Activated T-cell treated with anti-CD3 and anti-CD28 coated beads, Interleukin-2, amount 50 U/mL, for 4 hours (primary cell): Measurements from ENCODE around the gene MIDN. TPM values are rescaled to one million over a fixed set of nuclear protein-coding genes. Genes with fewer than 3 reads are reported as not detected.
A peak's percentile ranks its signal among the peaks of the same experiment; 100 is the strongest.
"Not testable (repeated sequence)": the region's sequence is repeated elsewhere in the genome, so short reads cannot be mapped to it uniquely, and the experiment has no call there.

Experiments used
- ATAC-seq, 2 donors: fragments of 200-7000 bp; cut with Tn5 transposase; one replicate each; pipeline ENCODE4 v1.10.0; 2021
- DNase-seq: peaks from one replicate; pipeline ENCODE4 v3.0.0-alpha.2; 2020
- H3K27me3 Mint-ChIP-seq: one replicate; pipeline ENCODE4 v1.8.0; 2021; ENCODE audit warnings: low read depth, mixed read lengths
- H3K36me3 Mint-ChIP-seq: one replicate; pipeline ENCODE4 v1.8.0; 2022; ENCODE audit warnings: mixed read lengths; ENCODE audit not compliant: insufficient read depth
- H3K4me1 Mint-ChIP-seq: one replicate; pipeline ENCODE4 v1.8.0; 2021; ENCODE audit warnings: low read depth, mixed read lengths
- H3K4me3 Mint-ChIP-seq: one replicate; pipeline ENCODE4 v1.8.0; 2021; ENCODE audit warnings: mild to moderate bottlenecking, moderate library complexity, mixed read lengths
- H3K9me3 Mint-ChIP-seq: one replicate; pipeline ENCODE4 v1.8.0; 2021; ENCODE audit warnings: mixed read lengths
- total RNA-seq, 3 donors: library from RNA; stranded (reverse); gene quantifications; one replicate each; pipeline ENCODE4 v1.2.1, GENCODE V29; 2021

MIDN gene
- 10 to 100 TPM; 63.2 to 70.0 (median 68.7) TPM for total RNA-seq

DNA sequence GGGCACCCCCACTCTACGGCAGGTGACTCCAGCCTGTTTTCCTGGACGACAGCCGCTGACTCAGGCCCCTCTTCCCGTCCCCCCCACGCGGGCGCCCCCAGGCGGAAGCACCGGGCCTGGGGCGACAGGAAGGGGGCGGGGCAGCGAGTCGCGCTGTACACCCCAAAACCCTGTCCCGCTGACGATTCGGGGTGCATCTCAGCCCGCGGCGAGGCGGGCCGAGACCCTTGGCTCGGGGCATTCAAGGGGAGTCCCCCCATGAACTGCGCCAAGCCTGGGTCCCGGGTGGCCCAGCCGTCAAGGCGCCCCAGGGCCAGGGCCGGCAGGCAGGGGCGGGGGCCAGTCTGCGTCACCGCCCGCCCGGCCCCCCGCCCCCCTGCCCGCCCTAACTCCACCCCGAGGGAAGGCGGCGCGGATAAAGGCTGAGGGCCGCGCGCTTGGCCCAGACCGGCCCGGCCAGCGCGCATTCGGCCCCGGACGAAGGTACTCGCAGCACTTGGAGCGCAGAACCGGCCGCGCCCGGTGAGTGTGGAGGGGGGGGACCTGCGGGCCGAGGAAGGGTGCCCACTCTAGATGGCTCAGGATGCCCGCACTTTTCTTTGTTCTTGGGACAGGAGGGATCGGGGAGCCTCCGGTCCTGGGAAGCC is at the start of gene MIDN:
Gene MIDN (plus strand): TSS at position 445 of the 647 bp plus-strand sequence. CDS start 1,714 bp downstream, outside the sequence.
- peak; percentile 67 for DNase-seq
- H3K4me3 Mint-ChIP-seq: peak within 1 kb of the TSS; percentile 74
- no peaks in the 10 kb centered on the region for H3K27me3 Mint-ChIP-seq
- no peaks in the 10 kb centered on the region for H3K9me3 Mint-ChIP-seq
- ATAC-seq: peak; percentile 6 to 7
- H3K36me3 Mint-ChIP-seq: peaks cover 5% of the 10 kb centered on the region
- peaks cover 13% of the 10 kb centered on the region for H3K4me1 Mint-ChIP-seq

DNA sequence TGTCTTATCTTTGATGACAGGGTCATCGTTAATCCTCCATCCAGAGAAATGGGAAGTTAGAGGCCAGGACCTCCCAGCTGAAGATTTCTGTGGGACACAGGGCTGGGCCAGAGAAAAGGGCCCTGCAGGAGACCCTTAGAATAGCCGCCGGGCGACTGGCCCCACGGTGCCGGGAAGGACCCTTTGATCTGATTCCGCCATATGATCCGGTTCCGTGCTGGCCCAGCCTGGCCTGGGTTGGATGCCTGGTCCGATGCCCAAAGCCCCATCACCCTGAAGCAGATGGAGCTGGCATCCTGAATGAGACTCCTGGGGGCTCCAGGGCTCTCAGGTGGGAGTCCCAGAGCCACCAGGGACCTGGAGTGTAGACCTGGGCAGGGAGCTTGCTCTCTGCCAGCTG is 48.9 kb upstream of the MIDN start:
- H3K36me3 Mint-ChIP-seq: no peaks in the 10 kb centered on the region
- H3K4me1 Mint-ChIP-seq: peaks cover 14% of the 10 kb centered on the region
- ATAC-seq (no peak), DNase-seq (no peak)
- H3K9me3 Mint-ChIP-seq: no peaks in the 10 kb centered on the region
- no peaks in the 10 kb centered on the region for H3K27me3 Mint-ChIP-seq
- no peak overlapping the region for H3K4me3 Mint-ChIP-seq

DNA sequence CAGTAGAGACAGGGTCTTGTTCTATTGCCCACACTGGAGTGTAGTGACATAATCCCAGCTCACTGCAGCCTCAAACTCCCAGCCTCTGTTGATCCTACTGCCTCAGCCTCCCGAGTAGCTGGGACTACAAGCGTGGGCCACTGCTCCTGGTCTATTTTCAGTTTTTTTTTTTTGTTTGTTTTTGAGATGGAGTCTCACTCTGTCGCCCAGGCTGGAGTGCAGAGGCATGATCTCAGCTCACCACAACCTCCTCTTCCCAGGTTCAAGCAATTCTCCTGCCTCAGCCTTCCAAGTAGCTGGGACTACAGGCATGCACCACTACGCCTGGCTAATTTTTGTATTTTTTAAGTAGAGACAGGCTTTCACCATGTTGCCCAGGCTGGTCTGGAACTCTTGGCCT is 47.8 kb upstream of the MIDN start:
- not testable (repeated sequence) for H3K27me3 Mint-ChIP-seq, H3K9me3 Mint-ChIP-seq, ATAC-seq, H3K4me3 Mint-ChIP-seq, H3K36me3 Mint-ChIP-seq, DNase-seq
- H3K4me1 Mint-ChIP-seq: peaks cover 15% of the 10 kb centered on the region

DNA sequence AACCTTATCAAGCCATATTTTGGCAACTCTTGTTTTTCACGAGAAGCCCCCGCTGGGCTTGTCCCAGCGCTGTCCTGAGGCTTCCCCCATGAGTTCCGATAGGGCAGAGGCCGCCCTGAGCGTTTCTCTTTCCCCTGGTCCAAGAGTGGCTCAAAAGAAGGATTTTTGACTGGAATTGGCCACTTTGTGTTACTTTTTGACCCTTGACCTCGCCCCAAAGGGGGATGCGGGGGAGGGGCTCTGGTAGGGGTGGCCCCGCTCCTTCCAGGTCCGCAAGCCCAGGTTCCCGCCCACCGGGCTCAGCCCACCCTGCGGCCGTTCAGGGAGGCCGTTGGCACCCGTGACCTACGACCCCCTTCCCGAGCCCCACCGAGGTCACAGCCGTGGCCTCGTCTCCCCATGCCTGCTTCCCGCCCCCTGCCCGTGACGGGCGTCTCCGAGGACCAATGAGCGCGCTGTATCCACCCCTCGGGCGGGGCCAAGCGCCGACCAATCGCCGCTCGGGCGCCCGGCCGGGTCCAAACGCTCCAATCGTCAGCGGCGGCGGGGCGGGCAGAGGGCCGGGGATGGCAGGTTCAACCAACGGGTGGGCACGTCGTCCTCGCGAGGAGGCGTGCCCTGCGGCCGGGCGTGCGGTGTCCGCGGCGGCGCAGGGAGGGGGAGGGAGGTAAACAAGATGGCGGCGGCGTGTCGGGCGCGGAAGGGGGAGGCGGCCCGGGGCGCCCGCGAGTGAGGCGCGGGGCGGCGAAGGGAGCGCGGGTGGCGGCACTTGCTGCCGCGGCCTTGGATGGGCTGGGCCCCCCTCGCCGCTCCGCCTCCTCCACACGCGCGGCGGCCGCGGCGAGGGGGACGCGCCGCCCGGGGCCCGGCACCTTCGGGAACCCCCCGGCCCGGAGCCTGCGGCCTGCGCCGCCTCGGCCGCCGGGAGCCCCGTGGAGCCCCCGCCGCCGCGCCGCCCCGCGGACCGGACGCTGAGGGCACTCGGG is 43.0 kb upstream of the MIDN start, which contains the start of gene STK11:
Gene STK11 (plus strand): TSS at position 665 of the 986 bp plus-strand sequence. CDS start 1,136 bp downstream, outside the sequence.
- H3K4me3 Mint-ChIP-seq: peak within 1 kb of the TSS; percentile 90
- DNase-seq (peak; percentile 99), ATAC-seq (peak; percentile 95 to 96)
- no peaks in the 10 kb centered on the region for H3K9me3 Mint-ChIP-seq
- H3K36me3 Mint-ChIP-seq: peaks cover 2% of the 10 kb centered on the region
- no peaks in the 10 kb centered on the region for H3K27me3 Mint-ChIP-seq
- peaks cover 32% of the 10 kb centered on the region for H3K4me1 Mint-ChIP-seq

DNA sequence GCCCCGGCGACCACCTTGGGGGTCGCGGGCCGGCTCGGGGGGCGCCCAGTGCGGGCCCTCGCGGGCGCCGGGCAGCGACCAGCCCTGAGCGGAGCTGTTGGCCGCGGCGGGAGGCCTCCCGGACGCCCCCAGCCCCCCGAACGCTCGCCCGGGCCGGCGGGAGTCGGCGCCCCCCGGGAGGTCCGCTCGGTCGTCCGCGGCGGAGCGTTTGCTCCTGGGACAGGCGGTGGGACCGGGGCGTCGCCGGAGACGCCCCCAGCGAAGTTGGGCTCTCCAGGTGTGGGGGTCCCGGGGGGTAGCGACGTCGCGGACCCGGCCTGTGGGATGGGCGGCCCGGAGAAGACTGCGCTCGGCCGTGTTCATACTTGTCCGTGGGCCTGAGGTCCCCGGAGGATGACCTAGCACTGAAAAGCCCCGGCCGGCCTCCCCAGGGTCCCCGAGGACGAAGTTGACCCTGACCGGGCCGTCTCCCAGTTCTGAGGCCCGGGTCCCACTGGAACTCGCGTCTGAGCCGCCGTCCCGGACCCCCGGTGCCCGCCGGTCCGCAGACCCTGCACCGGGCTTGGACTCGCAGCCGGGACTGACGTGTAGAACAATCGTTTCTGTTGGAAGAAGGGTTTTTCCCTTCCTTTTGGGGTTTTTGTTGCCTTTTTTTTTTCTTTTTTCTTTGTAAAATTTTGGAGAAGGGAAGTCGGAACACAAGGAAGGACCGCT is 42.1 kb upstream of the MIDN start:
- H3K4me1 Mint-ChIP-seq: peaks cover 35% of the 10 kb centered on the region
- peak overlapping the region; percentile 90 for H3K4me3 Mint-ChIP-seq
- no peak for DNase-seq
- H3K9me3 Mint-ChIP-seq: no peaks in the 10 kb centered on the region
- H3K36me3 Mint-ChIP-seq: peaks cover 2% of the 10 kb centered on the region
- no peaks in the 10 kb centered on the region for H3K27me3 Mint-ChIP-seq
- ATAC-seq: no peak

DNA sequence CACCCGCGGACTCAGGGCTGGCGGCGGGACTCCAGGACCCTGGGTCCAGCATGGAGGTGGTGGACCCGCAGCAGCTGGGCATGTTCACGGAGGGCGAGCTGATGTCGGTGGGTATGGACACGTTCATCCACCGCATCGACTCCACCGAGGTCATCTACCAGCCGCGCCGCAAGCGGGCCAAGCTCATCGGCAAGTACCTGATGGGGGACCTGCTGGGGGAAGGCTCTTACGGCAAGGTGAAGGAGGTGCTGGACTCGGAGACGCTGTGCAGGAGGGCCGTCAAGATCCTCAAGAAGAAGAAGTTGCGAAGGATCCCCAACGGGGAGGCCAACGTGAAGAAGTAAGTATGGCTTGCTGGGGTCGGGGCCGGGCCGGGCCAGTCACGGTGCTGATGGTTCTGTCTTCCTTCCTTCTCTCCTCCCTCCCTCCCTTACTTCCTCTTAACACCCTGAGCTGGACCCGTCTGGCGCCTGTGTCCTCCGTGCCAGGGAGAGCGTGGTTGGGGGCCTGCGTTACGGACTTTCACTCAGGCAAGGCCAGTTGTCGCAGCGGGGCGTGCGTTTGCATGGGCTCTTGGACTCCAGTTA is 41.4 kb upstream of the MIDN start:
- ATAC-seq: no peak
- peaks cover 6% of the 10 kb centered on the region for H3K36me3 Mint-ChIP-seq
- H3K4me1 Mint-ChIP-seq: peaks cover 40% of the 10 kb centered on the region
- peak overlapping the region; percentile 90 for H3K4me3 Mint-ChIP-seq
- no peaks in the 10 kb centered on the region for H3K27me3 Mint-ChIP-seq
- no peak for DNase-seq
- H3K9me3 Mint-ChIP-seq: no peaks in the 10 kb centered on the region

DNA sequence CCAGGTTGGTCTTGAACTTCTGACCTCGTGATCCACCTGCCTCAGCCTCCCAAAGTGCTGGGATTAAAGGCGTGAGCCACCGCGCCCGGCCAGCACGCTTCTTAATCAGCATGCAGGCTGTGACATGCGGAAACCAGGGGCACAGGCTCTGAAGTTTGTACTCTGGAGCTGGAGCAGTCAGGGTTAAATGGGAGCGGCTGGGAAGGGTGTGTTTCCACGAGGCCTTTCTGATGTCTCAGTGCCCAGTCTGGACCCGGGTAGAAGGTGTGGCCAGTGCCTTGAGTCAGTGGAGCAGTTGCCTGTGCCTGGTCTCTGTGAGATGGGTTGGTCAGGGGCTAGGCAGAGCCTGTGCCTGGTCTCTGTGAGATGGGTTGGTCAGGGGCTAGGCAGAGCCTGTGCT is 39.6 kb upstream of the MIDN start:
- not testable (repeated sequence) for ATAC-seq, H3K9me3 Mint-ChIP-seq, DNase-seq, H3K4me3 Mint-ChIP-seq, H3K27me3 Mint-ChIP-seq
- peaks cover 12% of the 10 kb centered on the region for H3K36me3 Mint-ChIP-seq
- peaks cover 39% of the 10 kb centered on the region for H3K4me1 Mint-ChIP-seq

DNA sequence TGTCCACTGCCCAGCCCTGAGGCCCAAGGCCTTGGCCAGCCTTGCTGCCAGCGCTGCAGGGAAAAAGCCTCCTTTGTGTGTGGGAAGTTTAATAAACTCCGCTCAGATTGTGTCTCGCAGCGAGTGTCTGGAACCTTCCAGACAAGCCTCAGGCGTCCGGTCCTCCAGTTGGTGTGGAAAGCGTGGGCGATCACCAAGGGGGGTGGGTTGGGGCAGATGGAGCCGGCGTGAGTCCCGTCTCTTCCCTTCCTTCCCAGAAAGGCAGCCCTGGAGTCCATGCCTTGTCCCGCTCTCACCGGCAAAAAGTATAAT is 38.2 kb upstream of the MIDN start:
- DNase-seq (no peak), ATAC-seq (no peak)
- Mint-ChIP-seq H3K4me3 (peak overlapping the region; percentile 54), H3K27me3 (no peaks in the 10 kb centered on the region), H3K9me3 (no peaks in the 10 kb centered on the region), H3K36me3 (peaks cover 13% of the 10 kb centered on the region), H3K4me1 (peaks cover 38% of the 10 kb centered on the region)

DNA sequence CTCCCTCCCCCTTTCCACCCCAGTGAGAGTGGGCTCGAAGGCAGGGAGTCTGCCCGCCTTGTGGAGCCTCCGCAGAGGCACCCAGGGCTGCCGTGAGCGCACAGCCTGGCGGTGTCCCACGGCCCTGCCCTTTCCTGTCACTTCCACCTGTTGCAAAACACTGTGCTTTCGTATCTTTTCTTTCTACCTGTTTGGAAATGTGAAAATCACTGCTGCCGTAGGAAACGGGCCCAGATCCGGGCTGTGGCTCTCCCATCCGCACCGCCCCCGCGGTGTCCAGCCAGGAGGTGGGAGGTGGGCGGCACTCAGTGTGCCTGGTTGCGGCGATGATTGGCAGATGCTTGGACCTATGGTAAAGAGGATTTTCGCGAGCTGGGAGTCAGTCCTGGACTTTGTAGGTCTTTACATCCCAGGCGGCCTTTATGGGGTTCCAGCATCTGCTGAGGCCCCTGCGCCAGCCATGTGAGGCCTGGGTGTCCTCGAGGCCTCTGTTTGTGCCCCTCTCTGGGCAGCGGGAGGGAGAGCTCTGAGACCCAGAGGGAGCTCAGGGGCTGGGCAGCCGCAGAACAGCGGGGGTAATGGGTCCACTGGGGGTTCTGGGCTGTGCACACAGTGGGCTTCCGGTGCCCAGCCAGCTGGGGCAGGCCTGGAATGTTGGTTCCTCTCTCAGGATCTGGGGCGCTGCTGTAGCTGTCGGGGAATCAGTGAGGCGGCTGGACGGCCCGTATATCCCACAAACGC is 36.7 kb upstream of the MIDN start:
- H3K4me3 Mint-ChIP-seq: no peak overlapping the region
- peaks cover 38% of the 10 kb centered on the region for H3K4me1 Mint-ChIP-seq
- H3K9me3 Mint-ChIP-seq: no peaks in the 10 kb centered on the region
- no peak for ATAC-seq
- no peaks in the 10 kb centered on the region for H3K27me3 Mint-ChIP-seq
- no peak for DNase-seq
- H3K36me3 Mint-ChIP-seq: peaks cover 13% of the 10 kb centered on the region

DNA sequence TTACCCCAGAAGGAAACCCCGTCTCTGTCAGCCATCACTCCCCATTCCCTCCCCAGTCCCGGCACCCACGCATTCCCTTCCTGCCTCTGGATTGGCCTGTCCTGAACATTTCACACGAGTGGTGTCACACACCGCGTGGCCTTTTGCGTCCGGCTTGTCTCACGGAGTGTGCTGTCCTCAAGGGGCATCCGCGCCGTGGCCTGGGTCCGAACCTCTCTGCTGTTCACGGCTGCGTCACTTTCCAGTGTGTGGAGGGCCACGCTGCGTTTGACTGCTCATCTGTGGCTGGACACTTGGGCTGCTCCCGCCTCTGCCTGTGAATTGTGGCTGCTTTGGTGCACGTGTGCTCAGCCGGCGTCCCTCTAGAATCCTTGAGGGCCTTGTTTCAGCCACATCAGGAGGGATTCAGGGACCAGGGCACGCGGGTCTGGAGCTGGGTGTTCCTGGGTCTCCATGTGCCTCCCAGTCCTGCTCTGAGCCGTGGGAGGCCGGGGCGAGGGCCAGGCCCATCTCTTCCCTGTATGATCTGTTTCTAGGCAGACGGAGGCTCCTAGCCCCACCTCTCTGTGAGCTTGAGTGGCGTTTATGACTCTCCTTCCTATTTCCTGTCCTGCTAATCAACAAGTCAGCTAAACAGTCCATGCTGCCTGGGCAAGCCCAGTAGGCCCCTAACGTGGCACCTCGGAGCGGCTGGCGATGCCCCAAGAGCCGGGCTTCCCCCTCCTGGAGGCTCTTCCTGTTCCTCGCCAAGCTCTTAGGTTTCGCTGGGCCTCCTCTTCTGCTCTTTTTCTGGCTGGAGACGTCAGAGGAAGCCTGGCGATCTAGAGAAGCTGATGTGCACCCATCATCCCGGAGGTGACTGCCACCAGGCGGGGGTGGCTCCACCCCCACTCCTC is 34.7 kb upstream of the MIDN start:
- Mint-ChIP-seq H3K4me3 (peak overlapping the region; percentile 76), H3K4me1 (peaks cover 32% of the 10 kb centered on the region), H3K36me3 (peaks cover 13% of the 10 kb centered on the region), H3K27me3 (no peaks in the 10 kb centered on the region), H3K9me3 (no peaks in the 10 kb centered on the region)
- DNase-seq: peak; percentile 21
- peak; percentile 82 to 83 for ATAC-seq

DNA sequence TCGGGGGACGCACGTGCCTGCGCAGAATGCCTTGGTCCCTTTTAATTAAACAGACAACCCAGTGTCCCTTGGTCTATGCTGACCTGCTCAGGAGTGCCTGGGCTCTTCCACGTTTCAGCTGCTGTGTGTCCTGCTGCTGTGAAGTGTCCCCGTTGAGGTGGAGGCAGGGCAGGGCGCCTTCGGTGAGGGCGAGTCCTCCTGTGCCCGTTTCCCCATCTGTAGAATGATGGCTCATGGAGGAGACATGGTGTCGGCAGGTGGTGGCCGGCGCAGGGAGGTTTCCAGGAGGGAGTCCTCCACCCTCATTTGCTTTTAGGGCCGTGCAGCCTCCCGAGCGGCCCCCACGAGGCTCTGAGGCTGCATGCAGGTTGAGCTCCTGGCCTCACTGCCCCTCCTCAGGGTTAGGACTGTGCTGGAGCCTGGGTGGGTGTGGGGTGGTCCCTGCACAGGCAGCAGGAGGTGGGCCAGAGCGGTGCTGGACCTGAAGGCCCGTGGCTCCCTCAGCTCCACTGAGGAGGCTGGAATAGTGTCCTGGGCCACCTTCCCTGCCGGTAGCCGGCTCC is 34.0 kb upstream of the MIDN start:
- H3K4me3 Mint-ChIP-seq: peak overlapping the region; percentile 76
- peaks cover 13% of the 10 kb centered on the region for H3K36me3 Mint-ChIP-seq
- DNase-seq (no peak), ATAC-seq (no peak)
- no peaks in the 10 kb centered on the region for H3K27me3 Mint-ChIP-seq
- no peaks in the 10 kb centered on the region for H3K9me3 Mint-ChIP-seq
- peaks cover 30% of the 10 kb centered on the region for H3K4me1 Mint-ChIP-seq

DNA sequence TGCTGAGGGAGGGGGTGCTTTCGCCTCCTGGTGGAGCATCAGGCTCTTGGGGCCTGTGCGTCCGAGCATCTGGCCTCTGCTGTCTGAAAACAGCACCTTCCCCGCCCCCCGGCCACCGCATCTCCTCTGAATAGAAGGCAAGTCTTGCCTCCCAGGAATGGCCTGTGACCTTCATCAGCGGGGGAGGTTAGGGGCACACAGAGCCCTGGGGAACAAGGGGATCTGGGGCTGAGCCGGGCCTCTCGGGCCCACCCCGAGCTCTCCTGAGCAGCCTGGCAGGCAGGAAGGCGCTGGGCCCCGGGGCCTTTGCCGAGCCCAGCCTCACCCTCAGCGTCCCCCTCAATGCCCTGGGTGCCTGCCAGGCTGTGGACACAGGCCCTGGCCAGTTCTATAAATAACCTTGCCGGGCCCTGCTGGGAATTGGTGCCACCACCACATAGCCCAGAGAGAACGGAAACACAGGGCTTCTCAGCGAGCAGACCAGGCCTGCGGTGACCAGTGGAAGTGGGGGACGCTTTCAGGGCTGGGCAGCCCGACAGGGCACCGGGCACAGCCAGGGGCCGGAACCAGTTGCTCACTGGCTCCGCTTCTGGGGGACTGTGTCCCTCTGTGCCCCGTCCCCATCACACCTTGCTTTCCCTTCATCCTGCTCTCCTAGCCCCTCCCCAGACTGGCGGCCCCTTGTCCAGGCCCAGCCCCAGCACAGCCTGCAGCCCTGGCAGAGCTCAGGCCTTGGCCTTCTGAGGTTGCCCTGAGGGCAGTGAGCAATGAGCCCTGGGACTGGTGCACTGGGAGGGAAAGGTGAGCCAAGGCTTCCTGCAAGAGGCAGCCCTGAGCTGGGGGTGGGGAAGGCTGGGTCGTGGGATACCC is 33.3 kb upstream of the MIDN start:
- no peak overlapping the region for H3K4me3 Mint-ChIP-seq
- H3K4me1 Mint-ChIP-seq: peaks cover 25% of the 10 kb centered on the region
- no peaks in the 10 kb centered on the region for H3K27me3 Mint-ChIP-seq
- no peaks in the 10 kb centered on the region for H3K9me3 Mint-ChIP-seq
- ATAC-seq (no peak), DNase-seq (no peak)
- H3K36me3 Mint-ChIP-seq: peaks cover 11% of the 10 kb centered on the region
